ENCODE measurements around the gene PUM1.
"Not testable (repeated sequence)": the region's sequence is repeated elsewhere in the genome, so short reads cannot be mapped to it uniquely, and the experiment has no call there.

PUM1 gene, protein sequence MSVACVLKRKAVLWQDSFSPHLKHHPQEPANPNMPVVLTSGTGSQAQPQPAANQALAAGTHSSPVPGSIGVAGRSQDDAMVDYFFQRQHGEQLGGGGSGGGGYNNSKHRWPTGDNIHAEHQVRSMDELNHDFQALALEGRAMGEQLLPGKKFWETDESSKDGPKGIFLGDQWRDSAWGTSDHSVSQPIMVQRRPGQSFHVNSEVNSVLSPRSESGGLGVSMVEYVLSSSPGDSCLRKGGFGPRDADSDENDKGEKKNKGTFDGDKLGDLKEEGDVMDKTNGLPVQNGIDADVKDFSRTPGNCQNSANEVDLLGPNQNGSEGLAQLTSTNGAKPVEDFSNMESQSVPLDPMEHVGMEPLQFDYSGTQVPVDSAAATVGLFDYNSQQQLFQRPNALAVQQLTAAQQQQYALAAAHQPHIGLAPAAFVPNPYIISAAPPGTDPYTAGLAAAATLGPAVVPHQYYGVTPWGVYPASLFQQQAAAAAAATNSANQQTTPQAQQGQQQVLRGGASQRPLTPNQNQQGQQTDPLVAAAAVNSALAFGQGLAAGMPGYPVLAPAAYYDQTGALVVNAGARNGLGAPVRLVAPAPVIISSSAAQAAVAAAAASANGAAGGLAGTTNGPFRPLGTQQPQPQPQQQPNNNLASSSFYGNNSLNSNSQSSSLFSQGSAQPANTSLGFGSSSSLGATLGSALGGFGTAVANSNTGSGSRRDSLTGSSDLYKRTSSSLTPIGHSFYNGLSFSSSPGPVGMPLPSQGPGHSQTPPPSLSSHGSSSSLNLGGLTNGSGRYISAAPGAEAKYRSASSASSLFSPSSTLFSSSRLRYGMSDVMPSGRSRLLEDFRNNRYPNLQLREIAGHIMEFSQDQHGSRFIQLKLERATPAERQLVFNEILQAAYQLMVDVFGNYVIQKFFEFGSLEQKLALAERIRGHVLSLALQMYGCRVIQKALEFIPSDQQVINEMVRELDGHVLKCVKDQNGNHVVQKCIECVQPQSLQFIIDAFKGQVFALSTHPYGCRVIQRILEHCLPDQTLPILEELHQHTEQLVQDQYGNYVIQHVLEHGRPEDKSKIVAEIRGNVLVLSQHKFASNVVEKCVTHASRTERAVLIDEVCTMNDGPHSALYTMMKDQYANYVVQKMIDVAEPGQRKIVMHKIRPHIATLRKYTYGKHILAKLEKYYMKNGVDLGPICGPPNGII

DNA sequence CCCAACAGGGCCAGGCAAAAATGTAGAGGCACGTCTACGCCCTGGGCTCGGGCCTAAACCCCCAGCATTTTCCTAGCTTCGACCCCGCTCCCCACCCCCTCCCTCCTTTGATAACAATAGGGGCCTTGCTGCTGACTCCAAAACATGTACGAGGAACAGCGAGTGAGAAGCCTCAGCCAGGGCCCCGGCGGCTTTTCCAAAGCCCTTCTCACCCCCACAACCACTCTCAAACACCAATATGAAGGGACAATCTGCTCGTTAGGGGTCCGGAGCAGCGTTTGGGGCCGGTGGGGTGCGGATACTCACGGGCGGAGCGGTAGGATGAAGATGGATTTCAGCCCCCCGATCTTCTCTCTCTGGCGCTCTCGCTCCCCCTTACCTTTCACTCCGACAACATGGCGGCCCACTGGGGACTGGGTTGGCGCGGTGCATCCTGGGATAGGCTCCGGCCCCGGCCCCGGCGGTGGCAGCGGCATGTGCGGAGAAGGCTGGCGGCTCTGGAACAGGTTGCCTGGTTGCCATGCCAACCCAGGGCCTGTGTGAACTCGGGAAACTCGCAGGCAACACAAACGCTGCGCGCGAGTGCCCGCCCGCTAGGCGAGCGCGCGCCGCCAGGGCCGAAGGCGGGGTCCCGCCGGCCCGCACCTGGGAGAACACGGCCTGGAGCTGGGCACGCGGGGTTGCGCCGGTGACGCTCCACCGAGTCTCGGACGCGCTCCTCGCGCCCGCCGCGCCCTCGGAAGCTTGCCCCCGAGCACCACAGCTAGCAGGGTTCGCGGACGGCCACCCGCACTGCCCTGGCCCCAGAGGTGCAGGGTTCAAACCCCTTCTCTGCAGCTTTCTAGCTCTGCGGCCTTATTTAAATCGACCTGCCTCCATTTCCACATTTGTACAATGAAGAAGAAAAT is at the start of gene PUM1:
Gene PUM1, minus strand, starts transcription at position 408 of the 908 bp plus-strand sequence. CDS start 6,151 bp downstream, outside the sequence.
- peak; percentile 97 to 98 for DNase-seq (ENCODE audit: low read depth in 2 of 2)

DNA sequence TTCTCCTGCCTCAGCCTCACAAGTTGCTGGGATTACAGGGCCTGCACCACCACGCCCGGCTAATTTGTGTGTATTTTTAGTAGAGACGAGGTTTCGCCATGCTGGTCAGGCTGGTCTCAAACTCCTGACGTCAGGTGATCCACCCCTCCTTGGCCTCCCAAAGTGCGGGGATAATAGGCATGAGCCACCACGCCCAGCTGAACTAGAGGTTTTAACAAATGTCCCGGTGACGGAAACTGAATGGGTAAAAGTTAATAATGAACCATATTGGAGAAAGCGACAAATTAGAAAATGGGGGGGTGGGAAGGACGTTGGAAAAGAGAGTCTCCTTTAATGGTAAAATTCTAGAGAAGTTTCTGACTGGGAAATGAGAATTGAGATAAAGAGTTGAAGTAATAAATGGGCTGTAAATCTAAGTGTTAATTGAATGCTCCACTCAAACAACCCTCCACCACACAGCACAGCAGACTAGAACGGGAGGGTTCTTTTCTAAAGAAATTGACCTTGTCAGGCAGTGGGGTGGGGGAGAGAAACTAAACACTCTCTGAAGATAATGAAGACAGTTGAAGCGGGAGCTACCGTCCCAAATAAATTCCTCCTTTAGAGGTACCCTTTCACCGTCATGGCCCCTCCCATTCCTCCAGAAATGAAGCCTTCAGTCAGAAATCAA is 46.9 kb upstream of the PUM1 start:
- no peak for DNase-seq (ENCODE audit: low read depth in 2 of 2)

DNA sequence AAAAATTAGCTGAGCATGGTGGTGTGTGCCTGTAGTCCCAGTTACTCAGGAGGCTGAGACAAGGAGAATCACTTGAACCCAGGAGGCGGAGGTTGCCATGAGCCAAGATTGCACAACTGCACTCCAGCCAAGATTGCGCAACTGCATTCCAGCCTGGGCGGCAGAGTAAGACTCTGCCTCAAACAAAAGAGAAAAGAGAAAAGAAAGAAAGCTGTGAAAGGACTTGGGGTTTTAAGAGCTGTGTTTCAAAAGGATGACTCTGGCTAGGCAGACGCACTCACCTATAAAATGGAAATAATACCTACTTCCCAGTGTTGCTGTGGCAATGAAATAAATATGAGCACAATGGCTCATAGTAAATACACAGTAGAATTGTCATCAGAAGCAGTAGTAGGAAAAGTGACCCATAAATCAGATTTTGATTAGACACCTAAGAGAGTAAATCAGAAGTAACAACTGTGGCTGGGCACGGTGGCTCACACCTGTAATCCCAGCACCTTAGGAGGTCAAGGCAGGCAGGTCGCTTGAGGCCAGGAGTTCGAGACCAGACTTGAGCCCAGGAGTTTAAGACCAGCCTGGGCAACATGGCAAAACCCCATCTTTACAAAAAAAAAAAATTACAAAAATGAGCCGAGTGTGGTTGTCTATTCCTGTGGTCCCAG is 45.9 kb upstream of the PUM1 start:
- DNase-seq (ENCODE audit: low read depth in 2 of 2), result no peak

DNA sequence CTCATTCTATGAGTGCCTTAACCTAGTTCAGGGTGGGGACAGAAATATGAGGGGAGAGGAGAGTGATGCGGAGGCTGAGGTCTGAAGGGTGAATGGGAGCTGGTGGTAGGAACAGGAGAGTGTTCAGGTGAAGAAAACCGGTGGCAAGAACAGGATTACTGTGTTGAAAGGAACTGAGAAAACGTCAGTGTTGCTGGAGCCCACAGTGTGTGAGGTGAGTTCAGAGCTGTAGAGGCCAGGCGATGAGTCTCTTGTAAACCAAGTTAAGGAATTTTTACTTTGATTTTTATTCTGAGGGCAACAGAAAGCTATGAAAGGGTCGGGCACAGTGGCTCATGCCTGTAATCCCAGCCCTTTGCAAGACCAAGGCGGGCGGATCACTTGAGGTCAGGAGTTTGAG is 45.3 kb upstream of the PUM1 start:
- DNase-seq (ENCODE audit: low read depth in 2 of 2), result no peak

DNA sequence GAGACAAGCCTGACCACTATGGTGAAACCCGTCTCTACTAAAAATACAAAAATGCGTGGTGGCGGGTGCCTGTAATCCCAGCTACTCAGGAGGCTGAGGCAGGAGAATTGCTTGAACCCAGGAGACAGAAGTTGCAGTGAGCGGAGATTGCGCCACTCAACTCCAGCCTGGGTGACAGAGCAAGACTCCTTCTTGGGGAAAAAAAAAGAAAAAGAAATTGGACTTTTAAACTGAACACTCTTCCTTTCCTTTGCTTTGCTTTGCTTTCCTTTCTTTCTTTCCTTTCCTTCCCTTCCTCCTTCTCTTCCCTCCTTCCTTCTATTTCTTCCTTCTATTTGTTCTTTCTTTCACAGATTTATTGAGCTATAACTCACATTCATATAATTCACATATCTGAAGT is 43.3 kb upstream of the PUM1 start:
- DNase-seq (ENCODE audit: low read depth in 2 of 2), result no peak

DNA sequence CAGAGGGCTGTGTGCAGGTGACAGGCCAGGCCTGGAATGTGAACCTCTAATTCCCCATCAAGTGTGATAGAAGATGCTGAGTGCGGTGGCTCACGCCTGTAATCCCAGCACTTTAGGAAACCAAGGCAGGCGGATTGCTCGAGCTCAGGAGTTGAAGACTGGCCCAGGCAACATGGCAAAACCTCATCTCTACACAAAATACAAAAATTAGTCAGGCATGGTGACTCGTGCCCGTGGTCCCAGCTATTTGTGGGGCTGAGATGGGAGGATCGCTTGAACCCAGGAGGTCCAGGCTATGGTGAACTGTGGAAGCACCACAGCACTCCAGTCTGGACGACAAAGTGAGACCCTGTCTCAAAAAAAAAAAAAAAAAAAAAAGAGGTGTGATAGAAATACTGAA is 40.1 kb upstream of the PUM1 start:
- DNase-seq (ENCODE audit: low read depth in 2 of 2), result no peak

DNA sequence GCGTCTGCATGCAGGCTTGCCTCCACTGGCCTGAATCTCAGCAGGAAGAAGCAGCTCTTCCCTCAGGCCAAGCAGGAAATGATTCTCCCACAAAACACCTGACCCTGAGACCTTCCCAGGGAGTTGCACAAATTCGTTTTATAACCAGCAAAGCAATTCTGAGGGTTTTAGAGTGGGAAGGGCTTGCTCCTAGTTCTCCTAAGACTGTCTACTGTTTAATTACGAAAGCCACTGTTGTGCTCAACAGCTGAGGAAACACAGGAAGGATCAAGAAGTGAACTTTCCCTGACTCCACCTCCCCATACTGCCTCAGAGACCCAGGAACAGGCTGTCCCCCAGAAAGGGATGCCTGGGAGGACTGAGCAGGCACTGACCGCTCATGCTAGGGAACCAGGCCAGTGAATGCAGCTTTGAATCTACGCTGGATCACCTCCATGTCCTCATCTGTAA is 37.0 kb upstream of the PUM1 start:
- no peak for DNase-seq (ENCODE audit: low read depth in 2 of 2)

DNA sequence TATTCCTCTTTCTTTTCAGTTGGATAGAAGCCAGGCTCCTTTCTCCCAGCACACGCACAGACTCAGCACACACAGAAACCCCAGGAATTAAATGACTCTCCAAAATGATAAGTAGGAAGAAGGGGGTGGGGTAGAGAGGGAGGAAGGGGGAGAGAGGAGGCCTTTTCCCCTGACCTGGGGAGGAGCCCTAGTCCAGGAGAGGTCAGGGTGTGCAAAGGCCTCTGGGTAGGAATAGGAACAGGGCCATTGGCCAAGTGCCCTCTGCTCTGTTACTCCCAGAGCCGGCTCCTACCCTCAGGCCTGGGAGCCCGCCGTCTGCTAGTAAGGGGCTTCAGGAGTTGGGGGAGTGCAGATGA is 35.6 kb upstream of the PUM1 start:
- DNase-seq (ENCODE audit: low read depth in 2 of 2), result no peak

DNA sequence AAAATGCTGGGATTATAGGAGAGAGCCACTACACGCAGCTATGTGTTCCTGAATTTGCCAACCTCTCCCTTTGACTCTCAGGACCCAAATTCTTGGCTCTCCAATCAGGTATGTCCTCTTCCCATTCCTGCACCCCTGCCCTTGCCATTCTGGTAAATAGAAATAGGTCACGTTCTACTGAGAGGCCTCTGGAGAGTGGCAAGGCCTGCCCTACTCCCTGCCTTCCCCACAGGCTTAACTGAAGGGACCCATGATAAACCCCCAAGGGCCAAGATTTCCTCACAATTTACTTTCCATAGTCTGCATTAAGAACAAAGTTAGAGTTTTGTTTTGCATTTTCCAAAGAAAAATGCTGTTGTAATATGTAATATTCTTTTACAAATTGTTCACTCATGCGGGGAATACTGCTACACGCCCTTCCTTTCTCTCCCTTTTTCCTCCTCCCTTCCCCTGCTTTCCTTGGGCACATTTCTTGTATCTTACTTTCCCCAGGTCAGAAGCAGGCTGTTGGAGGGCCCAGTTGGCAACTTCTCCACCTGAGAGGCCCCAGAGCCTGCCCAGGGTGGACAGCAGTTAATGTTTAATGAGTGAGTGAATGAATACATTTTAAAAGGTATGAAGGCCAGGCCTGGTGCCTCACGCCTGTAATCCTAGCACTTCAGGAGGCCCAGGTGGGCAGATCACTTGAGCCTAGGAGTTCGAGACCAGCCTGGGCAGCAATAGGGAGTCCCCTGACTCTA is 33.9 kb upstream of the PUM1 start:
- DNase-seq (ENCODE audit: low read depth in 2 of 2), result no peak

DNA sequence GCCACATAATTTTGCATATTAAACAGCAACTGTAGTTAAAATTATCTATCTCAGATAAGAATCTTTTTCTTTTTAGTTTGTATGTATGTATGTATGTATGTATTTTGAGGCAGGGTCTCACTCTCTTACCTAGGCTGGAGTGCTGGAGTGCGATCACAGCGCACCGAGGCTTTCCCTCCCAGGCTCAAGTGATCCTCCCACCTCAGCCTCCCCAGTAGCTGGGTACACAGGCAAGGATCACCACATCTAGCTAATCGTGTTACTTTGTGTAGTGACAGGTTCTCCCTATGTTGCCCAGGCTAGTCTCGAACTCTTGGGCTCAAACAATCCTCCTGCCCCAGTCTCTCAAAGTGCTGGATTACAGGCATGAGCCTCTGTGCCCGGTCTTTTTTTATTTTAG is 30.5 kb upstream of the PUM1 start:
- DNase-seq (ENCODE audit: low read depth in 2 of 2), result no peak

DNA sequence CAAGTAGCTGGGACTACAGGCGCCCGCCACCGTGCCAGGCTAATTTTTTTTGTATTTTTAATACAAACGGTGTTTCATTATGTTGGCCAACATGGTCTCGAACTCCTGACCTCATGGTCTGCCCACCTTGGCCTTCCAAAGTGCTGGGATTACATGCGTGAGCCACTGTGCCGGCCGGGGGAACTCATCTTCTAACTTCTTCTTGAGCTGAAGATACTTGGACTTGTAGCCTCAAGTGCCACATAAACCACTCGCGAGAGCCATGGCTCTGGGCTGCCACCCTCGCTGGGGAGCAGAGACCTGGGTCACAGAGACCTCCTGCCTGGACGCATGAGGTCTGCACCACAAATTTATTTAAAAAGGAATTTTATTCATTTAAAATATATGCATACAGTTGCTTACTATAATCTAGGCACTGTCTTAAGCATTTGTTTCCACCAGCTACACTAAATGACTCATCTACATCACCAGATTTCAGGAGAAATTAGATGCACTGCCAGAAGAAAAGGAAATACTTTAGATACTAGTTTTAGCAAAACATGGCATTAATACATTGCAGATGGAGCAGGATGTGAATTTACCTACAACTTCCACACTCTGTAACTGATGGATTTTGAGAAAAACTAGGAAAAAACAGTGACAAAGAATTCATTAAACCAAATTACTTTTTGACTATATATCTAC is 29.9 kb upstream of the PUM1 start:
- DNase-seq (ENCODE audit: low read depth in 2 of 2), result no peak

DNA sequence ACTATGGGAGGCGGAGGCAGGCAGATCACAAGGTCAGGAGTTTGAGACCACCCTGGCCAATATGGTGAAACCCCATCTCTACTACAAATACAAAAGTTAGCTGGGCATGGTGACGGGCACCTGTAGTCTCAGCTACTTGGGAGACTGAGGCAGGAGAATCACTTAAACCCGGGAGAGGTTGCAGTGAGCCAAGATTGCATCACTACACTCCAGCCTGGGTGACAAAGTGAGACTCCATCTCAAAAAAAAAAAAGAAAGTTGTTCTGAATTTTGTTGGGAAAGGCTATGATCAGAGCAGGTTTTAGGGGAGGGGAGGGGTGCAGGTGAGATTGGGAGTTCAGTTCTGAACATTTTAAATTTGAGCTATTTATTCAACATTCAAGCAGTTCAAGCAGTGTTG is 22.6 kb upstream of the PUM1 start:
- not testable (repeated sequence) for DNase-seq (ENCODE audit: low read depth in 2 of 2)

DNA sequence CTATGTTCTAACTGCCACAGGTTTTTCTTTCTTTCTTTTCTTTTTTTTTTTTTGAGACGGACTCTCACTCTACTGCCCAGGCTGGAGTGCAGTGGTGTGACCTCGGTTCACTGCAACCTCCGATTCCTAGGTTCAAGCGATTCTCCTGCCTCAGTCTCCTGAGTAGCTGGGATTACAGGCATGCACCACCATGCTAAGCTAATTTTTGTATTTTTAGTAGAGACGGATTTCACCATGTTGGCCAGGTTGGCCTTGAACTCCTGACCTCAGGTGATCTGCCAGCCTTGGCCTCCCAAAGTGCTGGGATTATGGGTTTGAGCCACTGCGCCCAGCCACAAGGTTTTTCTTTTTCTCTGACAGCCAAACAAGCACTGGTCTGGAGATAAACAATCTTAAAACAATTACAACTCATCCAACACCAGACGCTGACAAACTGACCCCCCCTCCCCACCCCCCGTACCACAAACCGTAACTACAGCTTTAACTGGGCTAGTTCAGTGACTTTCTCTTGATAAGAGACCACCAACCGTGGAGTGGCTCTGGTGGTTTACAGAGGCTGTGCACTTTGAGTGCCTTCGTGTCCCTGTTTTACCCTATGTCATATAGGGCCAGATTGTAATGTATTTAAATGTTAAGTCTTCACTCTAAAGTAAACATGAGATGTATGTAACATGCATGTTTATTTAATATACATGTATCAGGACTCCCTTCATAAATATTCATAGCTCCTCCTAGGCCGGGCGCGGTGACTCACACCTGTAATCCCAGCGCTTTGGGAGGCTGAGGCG is 19.5 kb upstream of the PUM1 start:
- no peak for DNase-seq (ENCODE audit: low read depth in 2 of 2)

DNA sequence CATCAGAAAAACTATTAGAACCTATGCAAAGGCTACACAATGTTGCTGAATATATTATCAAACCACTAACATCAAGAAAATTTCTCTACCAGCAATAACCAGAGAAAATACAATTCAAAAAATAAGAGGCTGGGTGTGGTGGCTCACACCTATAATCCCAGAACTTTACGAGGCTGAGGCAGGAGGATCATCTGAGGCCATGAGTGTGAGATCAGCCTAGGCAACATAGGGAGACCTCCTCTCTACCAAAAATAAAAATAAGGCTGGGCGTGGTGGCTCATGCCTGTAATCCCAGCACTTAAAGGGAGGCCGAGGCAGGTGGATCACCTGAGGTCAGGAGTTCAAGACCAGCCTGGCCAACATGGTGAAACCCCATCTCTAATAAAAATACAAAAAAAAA is 16.9 kb upstream of the PUM1 start:
- no peak for DNase-seq (ENCODE audit: low read depth in 2 of 2)

DNA sequence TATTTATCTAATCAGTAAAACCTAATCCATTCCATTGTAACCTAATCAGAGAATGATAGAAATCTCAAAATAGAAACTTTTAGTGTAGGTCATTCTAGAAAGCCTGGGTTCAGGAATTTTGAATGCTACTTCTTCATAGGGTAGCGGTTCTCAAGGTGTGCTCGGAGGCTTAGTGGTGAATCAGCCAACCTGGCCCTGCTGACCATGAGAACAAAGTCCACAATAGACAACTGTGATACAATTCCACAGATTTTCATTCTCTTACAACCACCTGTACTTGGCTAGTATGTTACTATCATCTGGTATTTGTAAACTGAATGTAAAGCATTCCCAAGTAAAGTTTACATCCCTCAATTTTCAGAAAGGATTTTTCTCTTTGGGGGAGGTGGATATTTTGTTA is 7.5 kb upstream of the PUM1 start:
- no peak for DNase-seq (ENCODE audit: low read depth in 2 of 2)

DNA sequence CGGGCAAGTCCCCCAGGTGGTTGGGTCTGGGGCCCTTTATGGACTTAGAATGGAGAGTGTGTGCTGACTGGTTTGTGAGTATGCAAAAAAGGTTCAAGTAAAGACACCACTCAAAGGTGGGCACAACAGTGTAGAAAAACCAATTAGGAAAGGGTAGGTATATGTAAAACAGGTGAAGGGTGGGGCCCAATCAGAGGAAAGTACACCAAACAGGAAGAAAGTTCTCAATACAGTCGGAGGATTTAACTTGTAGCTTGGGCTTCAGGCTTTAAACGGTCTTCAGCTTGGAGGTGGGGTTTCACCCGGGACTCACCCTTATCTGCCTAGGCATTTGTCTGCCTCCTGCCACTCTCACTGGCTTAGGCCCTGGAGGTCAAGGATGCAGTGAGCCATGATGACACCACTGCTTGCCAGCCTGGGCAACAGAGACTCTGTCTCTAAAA is 6.8 kb upstream of the PUM1 start:
- DNase-seq (ENCODE audit: low read depth in 2 of 2), result no peak

DNA sequence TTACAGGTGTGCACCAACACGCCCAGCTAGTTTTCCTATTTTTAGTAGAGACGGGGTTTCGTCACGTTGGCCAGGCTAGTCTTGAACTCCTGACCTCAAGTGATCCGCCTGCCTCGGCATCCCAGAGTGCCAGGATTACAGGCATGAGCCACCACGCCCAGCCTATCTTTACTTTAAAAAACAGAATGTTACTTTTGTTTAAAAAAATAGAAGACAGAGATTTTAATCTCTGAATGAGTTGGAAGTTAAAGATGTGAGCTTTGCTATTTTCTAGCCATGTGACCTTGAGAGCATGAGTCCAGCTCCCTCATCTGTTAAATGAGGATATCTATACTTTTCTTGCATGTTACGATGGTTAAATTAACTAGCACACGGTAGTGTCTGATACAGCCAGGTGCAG is 3.9 kb upstream of the PUM1 start:
- no peak for DNase-seq (ENCODE audit: low read depth in 2 of 2)

DNA sequence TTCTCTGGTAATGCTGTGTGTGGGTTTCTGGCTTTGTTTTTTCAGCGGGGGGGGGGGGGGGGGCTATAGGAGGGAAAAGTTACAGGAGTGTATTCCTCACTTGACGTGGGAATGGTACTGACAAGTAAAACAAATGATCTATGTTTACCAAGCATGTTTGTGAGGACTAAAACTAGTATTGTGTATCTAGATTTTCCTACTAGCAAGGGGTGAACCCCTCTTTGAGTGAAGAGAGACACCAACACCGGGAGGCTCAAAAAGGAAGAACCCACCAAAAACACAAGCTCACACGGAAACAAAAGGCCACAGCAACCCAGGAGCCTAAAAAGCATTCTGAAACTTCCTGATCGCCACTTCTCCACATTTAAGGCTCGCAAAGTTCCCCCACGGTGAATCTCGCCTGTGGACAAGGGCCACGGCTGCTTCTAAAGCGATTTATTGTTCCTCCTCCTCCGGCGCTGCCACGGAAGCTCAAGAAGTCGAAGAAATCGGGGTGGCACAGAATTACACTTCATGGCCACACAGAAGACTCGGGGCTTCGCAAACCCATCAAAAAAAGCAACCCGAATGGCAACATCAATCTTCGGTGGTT is 703 bp downstream of the PUM1 start:
- DNase-seq (ENCODE audit: low read depth in 2 of 2), result peak in 1 of 2 donors; percentile 14

Data from stimulated activated CD4-positive, alpha-beta T cell treated with anti-CD3 and anti-CD28 coated beads, Interleukin-1b, Interleukin-23, amount 100 ng/mL, for 4 hours (primary cell).